Activated T-helper 17 cell treated with anti-CD3 and anti-CD28 coated beads, Interleukin-2, amount 50 U/mL, for 72 hours (primary cell): ENCODE measurements around the gene FKBP15. TPM values are rescaled to one million over a fixed set of nuclear protein-coding genes. Genes with fewer than 3 reads are reported as not detected.
A peak's percentile ranks its signal among the peaks of the same experiment; 100 is the strongest.
"Not testable (repeated sequence)": the region's sequence is repeated elsewhere in the genome, so short reads cannot be mapped to it uniquely, and the experiment has no call there.

Experiments
- ATAC-seq: fragments of 150-1000 bp; cut with Tn5 transposase; replicated peaks from 2 replicates; pipeline ENCODE4 v1.10.0; 2021; ENCODE audit warnings: mild to moderate bottlenecking, moderate library complexity
- H3K27ac Mint-ChIP-seq: one replicate; pipeline ENCODE4 v1.8.0; 2022; ENCODE audit warnings: mixed read lengths
- H3K27me3 Mint-ChIP-seq: one replicate; pipeline ENCODE4 v1.8.0; 2022; ENCODE audit warnings: mixed read lengths
- H3K36me3 Mint-ChIP-seq: one replicate; pipeline ENCODE4 v1.8.0; 2022; ENCODE audit warnings: low read depth, mild to moderate bottlenecking, mixed read lengths
- H3K4me1 Mint-ChIP-seq: one replicate; pipeline ENCODE4 v1.8.0; 2022; ENCODE audit warnings: mixed read lengths
- H3K4me3 Mint-ChIP-seq: one replicate; pipeline ENCODE4 v1.8.0; 2022; ENCODE audit warnings: mild to moderate bottlenecking, mixed read lengths
- H3K9me3 Mint-ChIP-seq: one replicate; pipeline ENCODE4 v1.8.0; 2022; ENCODE audit warnings: mixed read lengths
- total RNA-seq, 2 donors: library from RNA; stranded (reverse); gene quantifications; one replicate each; pipeline ENCODE4 v1.2.3, GENCODE V29; 2022

The FKBP15 gene, protein sequence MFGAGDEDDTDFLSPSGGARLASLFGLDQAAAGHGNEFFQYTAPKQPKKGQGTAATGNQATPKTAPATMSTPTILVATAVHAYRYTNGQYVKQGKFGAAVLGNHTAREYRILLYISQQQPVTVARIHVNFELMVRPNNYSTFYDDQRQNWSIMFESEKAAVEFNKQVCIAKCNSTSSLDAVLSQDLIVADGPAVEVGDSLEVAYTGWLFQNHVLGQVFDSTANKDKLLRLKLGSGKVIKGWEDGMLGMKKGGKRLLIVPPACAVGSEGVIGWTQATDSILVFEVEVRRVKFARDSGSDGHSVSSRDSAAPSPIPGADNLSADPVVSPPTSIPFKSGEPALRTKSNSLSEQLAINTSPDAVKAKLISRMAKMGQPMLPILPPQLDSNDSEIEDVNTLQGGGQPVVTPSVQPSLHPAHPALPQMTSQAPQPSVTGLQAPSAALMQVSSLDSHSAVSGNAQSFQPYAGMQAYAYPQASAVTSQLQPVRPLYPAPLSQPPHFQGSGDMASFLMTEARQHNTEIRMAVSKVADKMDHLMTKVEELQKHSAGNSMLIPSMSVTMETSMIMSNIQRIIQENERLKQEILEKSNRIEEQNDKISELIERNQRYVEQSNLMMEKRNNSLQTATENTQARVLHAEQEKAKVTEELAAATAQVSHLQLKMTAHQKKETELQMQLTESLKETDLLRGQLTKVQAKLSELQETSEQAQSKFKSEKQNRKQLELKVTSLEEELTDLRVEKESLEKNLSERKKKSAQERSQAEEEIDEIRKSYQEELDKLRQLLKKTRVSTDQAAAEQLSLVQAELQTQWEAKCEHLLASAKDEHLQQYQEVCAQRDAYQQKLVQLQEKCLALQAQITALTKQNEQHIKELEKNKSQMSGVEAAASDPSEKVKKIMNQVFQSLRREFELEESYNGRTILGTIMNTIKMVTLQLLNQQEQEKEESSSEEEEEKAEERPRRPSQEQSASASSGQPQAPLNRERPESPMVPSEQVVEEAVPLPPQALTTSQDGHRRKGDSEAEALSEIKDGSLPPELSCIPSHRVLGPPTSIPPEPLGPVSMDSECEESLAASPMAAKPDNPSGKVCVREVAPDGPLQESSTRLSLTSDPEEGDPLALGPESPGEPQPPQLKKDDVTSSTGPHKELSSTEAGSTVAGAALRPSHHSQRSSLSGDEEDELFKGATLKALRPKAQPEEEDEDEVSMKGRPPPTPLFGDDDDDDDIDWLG
- total RNA-seq, result 10 to 100 TPM; 41.2 to 41.5 TPM

DNA sequence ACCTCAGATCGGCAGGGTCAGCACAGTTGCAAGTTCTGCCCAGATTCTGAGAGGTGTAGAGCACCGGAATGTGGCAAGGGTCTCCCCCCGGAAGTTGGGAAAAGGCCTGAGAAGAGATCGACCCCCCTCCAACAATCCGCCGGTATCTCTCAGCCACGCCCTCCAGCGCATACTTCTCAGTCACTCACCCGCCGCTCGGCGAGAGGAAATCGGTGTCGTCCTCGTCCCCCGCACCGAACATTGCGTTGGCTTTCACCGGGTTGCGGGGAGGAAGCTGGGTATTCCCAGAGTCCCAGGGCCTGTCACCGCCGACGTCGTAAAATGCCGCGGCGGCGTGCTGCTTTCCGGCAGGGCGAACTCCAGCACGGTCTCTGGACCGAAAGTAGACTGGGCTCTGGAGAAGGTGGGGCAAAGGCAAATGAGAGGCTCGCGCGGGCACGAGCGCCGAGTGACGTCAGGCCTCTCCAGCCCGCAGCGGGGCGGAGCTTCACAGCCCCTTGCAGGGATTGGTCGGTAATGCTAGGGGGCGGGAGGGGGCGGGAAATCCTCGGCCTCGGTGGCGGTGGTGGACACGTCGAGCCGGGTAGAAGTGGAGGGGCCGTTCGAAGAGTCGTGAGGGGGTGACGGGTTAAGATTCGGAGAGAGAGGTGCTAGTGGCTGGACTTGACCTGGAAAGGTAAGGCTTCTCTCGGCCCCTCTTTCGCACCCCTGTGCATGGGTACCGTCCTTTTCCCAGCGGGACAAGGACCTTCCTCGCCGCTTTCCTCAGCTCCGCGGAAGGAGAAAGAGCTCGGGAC lies at the start of gene FKBP15, which contains the start of gene SLC31A1:
Gene FKBP15 (minus strand): TSS at position 275 of the 797 bp plus-strand sequence. CDS start 34 bp downstream, at position 241.
Gene SLC31A1 (plus strand): TSS at position 542 of the 797 bp plus-strand sequence. CDS start 34,605 bp downstream, outside the sequence.
- ATAC-seq, result peak; percentile 94
- Mint-ChIP-seq H3K36me3 (peaks cover 33% of the 10 kb centered on the region), H3K27ac (peak within 1 kb of the TSS; percentile 98), H3K9me3 (no peaks in the 10 kb centered on the region), H3K4me3 (peak within 1 kb of the TSS; percentile 99), H3K4me1 (peaks cover 19% of the 10 kb centered on the region), H3K27me3 (no peaks in the 10 kb centered on the region)

DNA sequence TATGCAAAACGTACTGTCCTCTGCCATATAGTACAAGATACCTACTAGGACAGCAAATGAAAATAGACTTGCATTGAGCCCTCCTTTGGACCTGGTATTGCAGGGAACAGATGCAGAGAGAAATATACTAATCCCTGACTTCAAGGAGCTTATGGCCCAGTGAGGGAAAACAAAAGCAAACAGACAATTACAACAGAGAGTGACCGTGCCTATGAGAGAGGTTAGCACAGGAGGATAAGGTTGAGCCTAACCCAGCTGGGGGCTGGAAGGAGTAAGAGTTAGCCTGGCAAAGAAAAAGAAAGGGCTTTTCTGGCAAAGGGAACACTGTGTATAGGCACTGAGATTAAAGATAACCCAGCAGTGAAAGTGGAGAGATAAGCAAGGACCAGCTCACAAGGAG lies 48.8 kb upstream of the FKBP15 start:
- Mint-ChIP-seq H3K27me3 (no peaks in the 10 kb centered on the region), H3K9me3 (no peaks in the 10 kb centered on the region), H3K4me1 (peaks cover 24% of the 10 kb centered on the region), H3K36me3 (no peaks in the 10 kb centered on the region), H3K4me3 (peak overlapping the region; percentile 53), H3K27ac (peak overlapping the region; percentile 81)
- ATAC-seq, result no peak

DNA sequence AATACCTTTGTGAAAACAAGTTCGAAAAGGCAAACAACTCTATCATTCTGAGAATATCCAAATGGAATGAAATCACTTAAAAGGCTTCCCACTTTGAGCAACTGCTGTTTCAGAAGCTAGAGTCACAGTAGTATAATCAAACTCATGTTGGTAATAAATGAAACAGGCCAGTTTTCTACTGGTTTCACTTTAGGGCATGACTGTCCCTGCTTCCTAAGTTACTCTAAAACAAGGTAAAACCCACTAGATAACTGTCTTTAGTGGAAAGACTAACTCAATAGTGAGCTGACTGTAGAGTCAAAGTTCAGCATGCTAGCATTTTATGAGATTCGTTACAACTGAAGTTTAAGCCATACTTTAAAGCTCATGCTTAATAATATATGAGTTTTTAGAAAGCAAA lies 48.3 kb upstream of the FKBP15 start:
- H3K27ac Mint-ChIP-seq, result peak overlapping the region; percentile 81
- H3K4me3 Mint-ChIP-seq, result peak overlapping the region; percentile 53
- no peaks in the 10 kb centered on the region for H3K27me3 Mint-ChIP-seq
- no peaks in the 10 kb centered on the region for H3K9me3 Mint-ChIP-seq
- H3K4me1 Mint-ChIP-seq, result peaks cover 23% of the 10 kb centered on the region
- H3K36me3 Mint-ChIP-seq, result no peaks in the 10 kb centered on the region
- peak; percentile 94 for ATAC-seq

DNA sequence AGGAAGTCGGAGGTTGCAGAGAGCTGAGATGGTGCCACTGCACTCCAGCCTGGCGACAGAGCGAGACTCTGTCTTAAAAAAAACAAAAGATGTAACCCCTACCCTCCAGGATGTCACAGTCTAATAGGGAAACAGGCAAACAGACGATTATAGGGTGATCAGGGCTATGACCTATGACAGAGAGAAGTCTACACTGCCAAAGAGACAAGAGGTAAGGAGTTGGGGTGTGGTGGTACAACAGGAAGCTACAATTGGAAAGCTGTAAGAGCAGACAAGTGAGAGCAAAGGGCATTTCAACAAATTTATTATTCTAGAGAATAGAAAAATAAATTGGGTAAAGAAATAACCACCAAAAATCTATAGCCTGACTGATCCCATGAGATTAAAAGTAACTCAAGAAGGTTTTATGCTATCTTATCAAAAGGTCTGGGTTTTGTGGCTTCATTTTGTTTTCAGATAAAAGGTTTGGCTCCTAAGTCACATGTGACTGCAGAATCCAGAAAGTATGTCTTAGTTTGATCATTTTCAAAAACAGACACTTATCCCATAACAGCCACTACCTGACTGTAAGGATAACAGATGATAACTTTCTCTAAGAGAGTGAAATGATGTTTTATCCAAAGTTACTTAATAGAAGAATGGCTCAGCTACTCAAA lies 47.0 kb upstream of the FKBP15 start:
- Mint-ChIP-seq H3K27ac (peak overlapping the region; percentile 52), H3K4me3 (no peak overlapping the region)

GRCh38 chr9:113266174-113266573 lies 45.1 kb upstream of the FKBP15 start:
- Mint-ChIP-seq H3K4me3 (no peak overlapping the region), H3K4me1 (peaks cover 18% of the 10 kb centered on the region), H3K27me3 (no peaks in the 10 kb centered on the region), H3K9me3 (no peaks in the 10 kb centered on the region), H3K27ac (no peak overlapping the region), H3K36me3 (peaks cover 15% of the 10 kb centered on the region)
- no peak for ATAC-seq

More for the DNA sequence above, 47.0 kb upstream of the FKBP15 start:
- Mint-ChIP-seq H3K27me3 (no peaks in the 10 kb centered on the region), H3K9me3 (no peaks in the 10 kb centered on the region), H3K36me3 (no peaks in the 10 kb centered on the region), H3K4me1 (peaks cover 19% of the 10 kb centered on the region)
- ATAC-seq, result no peak

GRCh38 chr9:113261917-113262671 lies 41.0 kb upstream of the FKBP15 start:
- no peak for ATAC-seq
- no peak overlapping the region for H3K4me3 Mint-ChIP-seq
- no peak overlapping the region for H3K27ac Mint-ChIP-seq
- no peaks in the 10 kb centered on the region for H3K27me3 Mint-ChIP-seq
- H3K4me1 Mint-ChIP-seq, result no peaks in the 10 kb centered on the region
- peaks cover 53% of the 10 kb centered on the region for H3K36me3 Mint-ChIP-seq
- H3K9me3 Mint-ChIP-seq, result no peaks in the 10 kb centered on the region

- no peak for ATAC-seq
- Mint-ChIP-seq H3K27ac (no peak overlapping the region), H3K4me3 (no peak overlapping the region), H3K9me3 (no peaks in the 10 kb centered on the region), H3K4me1 (no peaks in the 10 kb centered on the region), H3K27me3 (no peaks in the 10 kb centered on the region), H3K36me3 (peaks cover 65% of the 10 kb centered on the region)
These were observed 37.2 kb upstream of the FKBP15 start for GRCh38 chr9:113258282-113258681.

GRCh38 chr9:113257863-113258262 lies 36.8 kb upstream of the FKBP15 start:
- Mint-ChIP-seq H3K27me3 (no peaks in the 10 kb centered on the region), H3K9me3 (no peaks in the 10 kb centered on the region), H3K4me1 (no peaks in the 10 kb centered on the region), H3K36me3 (peaks cover 65% of the 10 kb centered on the region), H3K4me3 (no peak overlapping the region), H3K27ac (no peak overlapping the region)
- no peak for ATAC-seq

DNA sequence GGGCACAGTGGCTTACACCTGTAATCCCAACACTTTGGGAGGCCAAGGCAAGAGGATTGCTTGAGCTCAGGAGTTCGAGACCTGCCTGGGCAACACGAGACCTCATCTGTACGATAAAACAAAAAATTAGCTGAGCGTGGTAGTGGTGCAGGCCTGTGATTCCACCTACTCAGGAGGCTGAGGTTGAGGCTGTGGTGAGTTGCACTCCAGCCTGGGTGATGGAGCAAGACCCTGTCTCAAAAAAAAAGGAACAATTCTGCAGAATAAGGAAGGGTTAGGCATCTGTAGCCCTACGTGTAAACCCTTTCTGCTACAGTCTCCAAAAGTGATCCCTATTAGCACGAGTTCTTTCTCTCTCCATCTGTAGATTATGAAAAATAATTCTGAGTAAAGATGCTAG lies 34.4 kb upstream of the FKBP15 start:
- no peak overlapping the region for H3K27ac Mint-ChIP-seq

GRCh38 chr9:113254991-113255390 lies 33.9 kb upstream of the FKBP15 start:
- Mint-ChIP-seq H3K4me1 (no peaks in the 10 kb centered on the region), H3K27me3 (no peaks in the 10 kb centered on the region), H3K4me3 (no peak overlapping the region), H3K9me3 (no peaks in the 10 kb centered on the region), H3K36me3 (peaks cover 38% of the 10 kb centered on the region), H3K27ac (no peak overlapping the region)
- no peak for ATAC-seq

More for the DNA sequence above, 34.4 kb upstream of the FKBP15 start:
- H3K9me3 Mint-ChIP-seq, result no peaks in the 10 kb centered on the region
- no peak overlapping the region for H3K4me3 Mint-ChIP-seq
- H3K27me3 Mint-ChIP-seq, result no peaks in the 10 kb centered on the region
- H3K4me1 Mint-ChIP-seq, result no peaks in the 10 kb centered on the region
- peaks cover 42% of the 10 kb centered on the region for H3K36me3 Mint-ChIP-seq
- no peak for ATAC-seq

DNA sequence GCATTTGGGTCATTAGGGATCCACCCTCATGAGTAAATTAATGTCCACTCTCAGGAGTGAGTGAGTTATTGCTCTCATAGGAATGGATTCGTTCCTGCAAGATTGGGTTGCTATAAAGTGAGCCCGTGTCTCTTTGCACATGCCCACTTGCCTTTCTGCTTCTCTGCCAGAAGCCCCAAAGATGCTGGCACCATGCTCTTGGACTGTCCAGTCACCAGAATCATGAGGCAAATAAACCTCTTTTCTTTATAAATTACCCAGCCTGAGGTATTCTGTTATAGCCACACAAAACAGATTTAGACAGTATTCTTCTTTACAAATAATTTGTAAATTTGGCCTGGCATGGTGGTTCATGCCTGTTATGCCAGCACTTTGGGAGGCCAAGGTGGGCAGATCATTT lies 29.7 kb upstream of the FKBP15 start:
- Mint-ChIP-seq H3K4me1 (no peaks in the 10 kb centered on the region), H3K27me3 (no peaks in the 10 kb centered on the region), H3K9me3 (no peaks in the 10 kb centered on the region), H3K4me3 (no peak overlapping the region), H3K36me3 (no peaks in the 10 kb centered on the region), H3K27ac (no peak overlapping the region)
- no peak for ATAC-seq

- not testable (repeated sequence) for H3K27ac Mint-ChIP-seq, H3K36me3 Mint-ChIP-seq, H3K4me3 Mint-ChIP-seq, H3K27me3 Mint-ChIP-seq, H3K4me1 Mint-ChIP-seq, ATAC-seq, H3K9me3 Mint-ChIP-seq
These were observed 28.6 kb upstream of the FKBP15 start for GRCh38 chr9:113249661-113250060.

DNA sequence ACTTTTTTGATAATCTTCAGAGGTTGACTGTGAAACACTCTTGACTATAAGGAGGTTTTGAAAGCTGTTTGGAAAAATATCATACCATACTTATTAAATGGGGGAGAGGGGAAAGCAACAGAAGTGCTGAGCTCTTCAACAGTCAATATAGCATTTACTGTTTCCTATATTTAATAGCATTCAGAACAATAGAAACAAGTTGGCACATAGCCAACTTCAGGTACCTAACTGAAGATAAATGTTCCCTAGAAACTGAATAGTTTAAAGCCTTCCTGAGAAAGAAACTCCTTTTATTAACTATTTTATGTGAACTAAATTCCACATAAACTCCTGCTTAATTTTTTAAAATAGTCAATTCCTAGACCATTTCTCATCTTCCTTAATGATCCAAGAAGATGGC lies 26.6 kb upstream of the FKBP15 start:
- Mint-ChIP-seq H3K4me3 (no peak overlapping the region), H3K4me1 (no peaks in the 10 kb centered on the region), H3K9me3 (no peaks in the 10 kb centered on the region), H3K27ac (no peak overlapping the region), H3K36me3 (no peaks in the 10 kb centered on the region), H3K27me3 (no peaks in the 10 kb centered on the region)
- ATAC-seq, result no peak
